Endothelial cell (in vitro differentiated cells): ENCODE results near the gene DNAJC12. TPM values are rescaled to one million over a fixed set of nuclear protein-coding genes. Genes with fewer than 3 reads are reported as not detected.

Experiments used
- DNase-seq: peaks from one replicate; pipeline ENCODE4 v3.0.0; 2021; ENCODE audit warnings: low spot score
- H3K27ac Mint-ChIP-seq: one replicate; pipeline ENCODE4 v1.8.0; 2021; ENCODE audit warnings: mixed read lengths, inconsistent platforms; ENCODE audit not compliant: unreplicated experiment
- H3K27me3 Mint-ChIP-seq: one replicate; pipeline ENCODE4 v1.8.0; 2021; ENCODE audit warnings: mild to moderate bottlenecking, moderate library complexity, mixed read lengths, inconsistent platforms; ENCODE audit not compliant: unreplicated experiment
- H3K36me3 Mint-ChIP-seq: one replicate; pipeline ENCODE4 v1.8.0; 2021; ENCODE audit warnings: mild to moderate bottlenecking, low read depth, mixed read lengths, inconsistent platforms; ENCODE audit not compliant: unreplicated experiment
- H3K4me1 Mint-ChIP-seq: one replicate; pipeline ENCODE4 v1.8.0; 2021; ENCODE audit warnings: mild to moderate bottlenecking, mixed read lengths, inconsistent platforms; ENCODE audit not compliant: unreplicated experiment
- H3K4me3 Mint-ChIP-seq: one replicate; pipeline ENCODE4 v1.8.0; 2021; ENCODE audit warnings: mild to moderate bottlenecking, mixed read lengths, inconsistent platforms; ENCODE audit not compliant: unreplicated experiment
- H3K9me3 Mint-ChIP-seq: one replicate; pipeline ENCODE4 v1.8.0; 2021; ENCODE audit warnings: mixed read lengths, inconsistent platforms; ENCODE audit not compliant: unreplicated experiment
- total RNA-seq: library from RNA; stranded (reverse); fragmentation: NEBNext Ultra II Directional; extraction: Animal tissue kit (Norgen Biotek cat#: 25700); gene quantifications from one replicate; pipeline ENCODE4 v1.2.1, GENCODE V29; 2021; ENCODE audit not compliant: unreplicated experiment
- TF ChIP-seq, protein P1 (sequence below): fragments of 200-600 bp; sonication (generic); IDR thresholded peaks from one replicate; pipeline ENCODE4 v1.5.0; 2021; ENCODE audit warnings: antibody characterized with exemption; ENCODE audit not compliant: unreplicated experiment

Gene DNAJC12
- total RNA-seq, 1 donor from 2014 or later, result 2.6 TPM

DNA sequence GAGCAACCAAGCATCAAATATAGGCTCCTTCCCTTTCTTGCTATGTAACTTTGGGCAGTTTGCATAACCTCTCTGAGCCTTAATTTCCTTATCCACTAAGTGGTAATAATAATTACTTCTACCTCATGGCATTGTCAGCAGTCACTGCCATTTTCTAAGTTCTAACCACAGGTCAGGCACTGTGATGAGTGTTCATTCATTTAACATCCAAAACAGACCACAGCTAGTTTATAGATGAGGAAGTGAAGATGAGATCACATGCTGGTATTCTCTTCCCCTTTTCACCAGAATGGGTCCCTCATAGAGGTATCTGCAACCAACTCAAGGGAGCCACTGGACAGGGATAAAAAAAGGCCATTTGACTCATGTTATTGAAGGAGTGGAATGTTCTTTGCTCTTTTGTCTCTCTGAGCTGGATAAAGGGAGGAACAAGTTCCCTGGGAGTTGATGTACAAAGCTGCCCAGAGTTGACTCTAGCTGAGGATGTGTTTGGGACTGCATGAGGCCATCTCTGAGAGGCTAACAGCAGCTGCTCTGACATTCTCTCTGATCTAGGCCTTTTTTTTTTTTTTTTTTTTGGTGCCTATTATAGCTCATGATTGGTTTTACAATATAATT lies 65.0 kb downstream of the DNAJC12 start:
- no peak for DNase-seq
- TF ChIP-seq, protein P1, sequence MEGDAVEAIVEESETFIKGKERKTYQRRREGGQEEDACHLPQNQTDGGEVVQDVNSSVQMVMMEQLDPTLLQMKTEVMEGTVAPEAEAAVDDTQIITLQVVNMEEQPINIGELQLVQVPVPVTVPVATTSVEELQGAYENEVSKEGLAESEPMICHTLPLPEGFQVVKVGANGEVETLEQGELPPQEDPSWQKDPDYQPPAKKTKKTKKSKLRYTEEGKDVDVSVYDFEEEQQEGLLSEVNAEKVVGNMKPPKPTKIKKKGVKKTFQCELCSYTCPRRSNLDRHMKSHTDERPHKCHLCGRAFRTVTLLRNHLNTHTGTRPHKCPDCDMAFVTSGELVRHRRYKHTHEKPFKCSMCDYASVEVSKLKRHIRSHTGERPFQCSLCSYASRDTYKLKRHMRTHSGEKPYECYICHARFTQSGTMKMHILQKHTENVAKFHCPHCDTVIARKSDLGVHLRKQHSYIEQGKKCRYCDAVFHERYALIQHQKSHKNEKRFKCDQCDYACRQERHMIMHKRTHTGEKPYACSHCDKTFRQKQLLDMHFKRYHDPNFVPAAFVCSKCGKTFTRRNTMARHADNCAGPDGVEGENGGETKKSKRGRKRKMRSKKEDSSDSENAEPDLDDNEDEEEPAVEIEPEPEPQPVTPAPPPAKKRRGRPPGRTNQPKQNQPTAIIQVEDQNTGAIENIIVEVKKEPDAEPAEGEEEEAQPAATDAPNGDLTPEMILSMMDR, result no peak

GRCh38 chr10:67772151-67772550 lies 65.8 kb downstream of the DNAJC12 start:
- DNase-seq, result no peak

More for the DNA sequence above, 65.0 kb downstream of the DNAJC12 start:
- no peak overlapping the region for H3K4me3 Mint-ChIP-seq
- H3K27ac Mint-ChIP-seq, result no peak overlapping the region
- H3K4me1 Mint-ChIP-seq, result peaks cover 10% of the 10 kb centered on the region
- no peaks in the 10 kb centered on the region for H3K9me3 Mint-ChIP-seq
- H3K36me3 Mint-ChIP-seq, result no peaks in the 10 kb centered on the region
- H3K27me3 Mint-ChIP-seq, result peaks cover 2% of the 10 kb centered on the region

GRCh38 chr10:67771200-67771599 lies 66.8 kb downstream of the DNAJC12 start:
- H3K36me3 Mint-ChIP-seq, result no peaks in the 10 kb centered on the region
- TF ChIP-seq, protein P1, result no peak
- H3K4me3 Mint-ChIP-seq, result no peak overlapping the region
- no peaks in the 10 kb centered on the region for H3K27me3 Mint-ChIP-seq
- peaks cover 10% of the 10 kb centered on the region for H3K4me1 Mint-ChIP-seq
- DNase-seq, result no peak
- H3K9me3 Mint-ChIP-seq, result no peaks in the 10 kb centered on the region
- H3K27ac Mint-ChIP-seq, result no peak overlapping the region

More at GRCh38 chr10:67772151-67772550, 65.8 kb downstream of the DNAJC12 start:
- TF ChIP-seq, protein P1, result no peak
- no peak overlapping the region for H3K27ac Mint-ChIP-seq
- peaks cover 10% of the 10 kb centered on the region for H3K4me1 Mint-ChIP-seq
- H3K27me3 Mint-ChIP-seq, result peaks cover 2% of the 10 kb centered on the region
- no peaks in the 10 kb centered on the region for H3K9me3 Mint-ChIP-seq
- H3K4me3 Mint-ChIP-seq, result no peak overlapping the region
- no peaks in the 10 kb centered on the region for H3K36me3 Mint-ChIP-seq

GRCh38 chr10:67770537-67770936 lies 67.5 kb downstream of the DNAJC12 start:
- TF ChIP-seq, protein P1, result no peak
- DNase-seq, result no peak
- Mint-ChIP-seq H3K4me3 (no peak overlapping the region), H3K4me1 (peaks cover 9% of the 10 kb centered on the region), H3K36me3 (no peaks in the 10 kb centered on the region), H3K27ac (no peak overlapping the region), H3K27me3 (no peaks in the 10 kb centered on the region), H3K9me3 (no peaks in the 10 kb centered on the region)

- Mint-ChIP-seq H3K36me3 (peaks cover 7% of the 10 kb centered on the region), H3K4me3 (no peak overlapping the region), H3K27me3 (peaks cover 12% of the 10 kb centered on the region), H3K4me1 (peaks cover 4% of the 10 kb centered on the region), H3K9me3 (no peaks in the 10 kb centered on the region), H3K27ac (no peak overlapping the region)
- TF ChIP-seq, protein P1, result no peak
- no peak for DNase-seq
Observed at GRCh38 chr10:67767244-67767643, 70.7 kb downstream of the DNAJC12 start.
